Skeletal muscle tissue (tissue), 4 donors: ENCODE data around the gene CCAR1. TPM values are rescaled to one million over a fixed set of nuclear protein-coding genes. Genes with fewer than 3 reads are reported as not detected.
"Not testable (repeated sequence)": the region's sequence is repeated elsewhere in the genome, so short reads cannot be mapped to it uniquely, and the experiment has no call there.

ENCODE experiments used
- H3K27ac ChIP-seq: one replicate; pipeline ENCODE4 v1.7.0; 2013; ENCODE audit warnings: mild to moderate bottlenecking, low read depth, low read length, inconsistent platforms
- H3K27me3 ChIP-seq, 3 donors: one replicate each; pipeline ENCODE4 v1.7.0; 2013; ENCODE audit warnings: low read length in 3 of 3; ENCODE audit not compliant: control insufficient read depth in 3 of 3, insufficient read depth in 3 of 3
- H3K36me3 ChIP-seq, 3 donors: one replicate each; pipeline ENCODE4 v1.7.0; 2013; ENCODE audit warnings: low read length in 3 of 3; ENCODE audit not compliant: control insufficient read depth in 3 of 3, insufficient read depth in 3 of 3
- H3K4me1 ChIP-seq, 3 donors: one replicate each; pipeline ENCODE4 v1.7.0; 2013; ENCODE audit warnings: low read length in 3 of 3, mild to moderate bottlenecking in 3 of 3; ENCODE audit not compliant: control insufficient read depth in 3 of 3, insufficient read depth in 3 of 3
- H3K4me3 ChIP-seq, 3 donors: one replicate each; pipeline ENCODE4 v1.7.0; 2013; ENCODE audit warnings: low read length in 3 of 3
- H3K9ac ChIP-seq, 3 donors: one replicate each; pipeline ENCODE4 v1.7.0; 2013; ENCODE audit warnings: low read length in 3 of 3, mild to moderate bottlenecking in 3 of 3, moderate library complexity in 2 of 3, low read depth in 1 of 3
- H3K9me3 ChIP-seq, 3 donors: one replicate each; pipeline ENCODE4 v1.7.0; 2013; ENCODE audit warnings: low read length in 3 of 3; ENCODE audit not compliant: control insufficient read depth in 3 of 3
- total RNA-seq: library from RNA; depleted of rRNA; stranded (reverse); fragments of >200 nt; gene quantifications from one replicate; pipeline ENCODE4 v1.2.3, GENCODE V29; 2014
- donor health status: Osteomylitis.

CCAR1 gene
- total RNA-seq, 1 donor from 2014 or later, result 17.2 TPM

DNA sequence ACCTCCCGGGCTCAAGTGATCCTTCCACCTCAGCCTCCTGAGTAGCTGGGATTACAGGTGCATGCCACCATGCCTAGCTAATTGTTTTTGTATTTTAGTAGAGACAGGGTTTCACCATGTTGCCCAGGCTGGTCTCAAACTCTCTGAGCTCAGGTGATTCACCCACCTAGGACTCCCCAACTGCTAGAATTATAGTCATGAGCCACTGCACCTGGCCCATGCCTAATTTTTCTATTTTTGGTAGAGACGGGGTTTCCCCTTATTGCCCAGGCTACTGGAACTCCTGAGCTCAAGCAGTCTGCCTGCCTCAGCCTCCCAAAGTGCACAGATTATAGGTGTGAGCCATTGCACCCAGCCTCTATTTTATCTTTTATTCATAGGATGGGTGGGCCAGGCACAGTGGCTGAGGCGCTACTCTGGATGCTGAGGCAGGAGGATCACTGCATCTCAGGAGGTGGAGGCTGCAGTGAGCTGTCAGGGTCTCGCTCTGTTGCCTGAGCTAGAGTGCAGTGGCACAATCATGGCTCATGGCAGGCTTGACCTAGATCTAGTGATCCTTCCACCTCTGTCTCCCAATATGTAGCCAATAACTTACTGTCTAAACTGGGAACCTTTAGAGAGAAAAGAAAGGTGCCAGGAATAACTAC is 75.0 kb downstream of the CCAR1 start:
- Histone ChIP-seq H3K4me3 (no peak overlapping the region), H3K36me3 (peaks cover 5 to 20% (median 11%) of the 10 kb centered on the region in 3 donors)

DNA sequence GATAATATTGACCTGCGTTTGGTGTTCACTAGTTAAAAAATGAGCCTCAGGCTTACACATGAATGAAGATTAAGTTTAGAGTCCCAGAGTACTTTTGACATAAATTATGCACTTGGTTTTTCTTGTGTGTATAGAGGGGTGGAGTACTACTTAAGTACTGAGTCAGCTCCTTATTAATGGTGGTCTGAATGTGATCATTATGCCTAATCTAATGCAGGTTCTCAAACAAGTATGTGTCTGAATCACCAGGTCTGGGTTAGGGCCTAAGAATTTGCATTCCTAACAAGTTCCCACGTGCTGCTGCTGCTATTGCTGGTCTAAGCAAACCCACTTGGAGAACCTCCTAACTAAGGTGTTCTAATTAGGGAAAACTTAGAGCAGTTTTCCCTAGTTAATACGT is 75.6 kb downstream of the CCAR1 start:
- Histone ChIP-seq H3K27me3 (no peaks in the 10 kb centered on the region), H3K9me3 (no peaks in the 10 kb centered on the region), H3K9ac (no peak overlapping the region), H3K4me1 (peaks cover 0 to 2% (median 0%) of the 10 kb centered on the region in 3 donors), H3K27ac (no peak overlapping the region), H3K4me3 (no peak overlapping the region), H3K36me3 (peaks cover 4 to 19% (median 10%) of the 10 kb centered on the region in 3 donors)

More for the DNA sequence above, 75.0 kb downstream of the CCAR1 start:
- H3K9ac ChIP-seq, result no peak overlapping the region
- no peak overlapping the region for H3K27ac ChIP-seq
- H3K9me3 ChIP-seq, result no peaks in the 10 kb centered on the region
- no peaks in the 10 kb centered on the region for H3K27me3 ChIP-seq
- peaks cover 0 to 2% (median 0%) of the 10 kb centered on the region in 3 donors for H3K4me1 ChIP-seq

DNA sequence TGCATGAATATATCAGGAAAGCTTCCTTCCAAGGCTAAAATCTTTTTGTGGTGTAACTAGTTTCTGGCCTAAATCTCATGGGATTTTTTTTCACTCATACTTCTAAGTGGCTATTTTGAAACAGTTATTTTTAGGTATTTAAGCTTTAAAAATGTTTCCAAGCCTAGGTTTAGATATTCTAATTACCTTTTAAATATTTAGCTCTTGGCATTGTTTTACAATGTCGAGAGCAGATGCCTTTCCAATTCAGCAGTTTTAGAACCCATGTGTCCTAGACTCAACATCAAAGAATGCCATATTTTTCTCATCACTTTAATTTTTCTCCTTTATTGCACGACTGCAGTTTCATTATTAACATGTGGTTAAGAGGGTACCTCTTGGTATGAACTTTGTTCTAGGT is 79.2 kb downstream of the CCAR1 start:
- Histone ChIP-seq H3K4me1 (no peaks in the 10 kb centered on the region), H3K36me3 (peaks cover 0 to 3% (median 2%) of the 10 kb centered on the region in 3 donors), H3K27ac (no peak overlapping the region), H3K9me3 (no peaks in the 10 kb centered on the region), H3K27me3 (no peaks in the 10 kb centered on the region), H3K4me3 (no peak overlapping the region), H3K9ac (no peak overlapping the region)

DNA sequence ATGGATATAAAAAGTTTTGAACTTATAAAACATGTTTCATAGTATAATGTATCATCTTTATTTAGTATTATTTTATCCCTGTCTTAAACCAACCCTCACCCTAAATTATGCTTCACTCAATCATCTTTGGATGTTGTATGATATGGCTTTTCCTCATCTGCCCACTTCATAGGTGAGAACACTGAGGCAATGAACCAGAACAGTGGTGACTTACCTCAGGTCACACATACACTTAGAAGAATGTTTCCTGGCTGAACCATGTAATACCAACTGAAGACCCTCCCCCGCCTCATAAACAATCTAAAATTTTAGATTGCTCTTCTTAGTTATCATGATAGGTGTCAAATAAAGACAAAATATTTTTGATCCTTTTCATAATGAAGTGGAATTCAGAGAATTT is 83.7 kb downstream of the CCAR1 start:
- no peak overlapping the region for H3K27ac ChIP-seq
- H3K9ac ChIP-seq, result no peak overlapping the region
- no peak overlapping the region for H3K4me3 ChIP-seq
- H3K27me3 ChIP-seq, result no peaks in the 10 kb centered on the region
- no peaks in the 10 kb centered on the region for H3K36me3 ChIP-seq
- no peaks in the 10 kb centered on the region for H3K9me3 ChIP-seq
- H3K4me1 ChIP-seq, result no peaks in the 10 kb centered on the region

DNA sequence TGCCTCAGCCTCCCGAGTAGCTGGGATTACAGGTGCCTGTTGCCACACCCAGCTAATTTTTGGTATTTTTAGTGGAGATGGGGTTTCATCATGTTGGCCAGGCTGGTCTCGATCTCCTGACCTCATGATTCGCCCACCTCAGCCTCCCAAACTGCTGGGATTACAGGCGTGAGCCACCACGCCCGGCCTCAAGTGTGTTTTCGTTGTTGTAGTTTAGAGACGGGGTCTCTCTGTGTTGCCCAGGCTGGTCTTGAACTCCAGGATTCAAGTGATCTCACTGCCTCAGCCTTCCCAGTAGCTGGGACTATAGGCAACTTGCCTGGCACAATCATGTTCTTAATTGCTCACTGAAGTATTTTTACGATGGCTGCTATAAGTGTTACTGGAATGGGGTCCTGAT is 89.8 kb downstream of the CCAR1 start:
- not testable (repeated sequence) for H3K27me3 ChIP-seq, H3K4me1 ChIP-seq, H3K9me3 ChIP-seq

DNA sequence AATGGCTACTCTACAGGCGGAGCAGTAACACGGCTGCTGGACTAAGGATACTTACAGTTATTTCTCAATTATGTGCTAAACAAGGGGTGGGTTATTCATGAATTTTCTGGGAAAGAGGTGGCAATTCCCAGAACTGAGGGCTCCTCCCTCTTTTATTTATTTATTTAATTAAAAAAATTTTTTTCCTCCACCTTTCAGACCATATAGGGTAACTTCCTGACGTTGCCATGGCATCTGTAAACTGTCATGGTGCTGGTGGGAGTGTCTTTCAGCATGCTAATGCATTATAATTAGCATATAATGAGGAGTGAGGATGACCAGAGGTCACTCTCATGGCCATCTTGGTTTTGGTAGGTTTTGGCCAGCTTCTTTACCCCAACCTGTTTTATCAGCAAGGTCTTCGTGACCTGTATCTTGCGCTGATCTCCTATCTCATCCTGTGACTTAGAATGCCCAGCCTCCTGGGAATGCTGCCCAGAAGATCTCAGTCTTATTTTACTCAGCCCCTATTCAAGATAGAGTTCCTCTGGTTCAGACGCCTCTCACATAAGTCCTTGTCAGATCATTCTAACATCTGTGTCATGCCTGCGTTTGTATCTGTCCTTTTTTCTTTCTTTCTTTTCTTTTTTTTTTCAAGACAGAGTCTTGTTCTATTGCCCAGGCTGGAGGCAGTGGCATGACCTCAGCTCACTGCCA is 90.4 kb downstream of the CCAR1 start:
- Histone ChIP-seq H3K4me3 (no peak overlapping the region), H3K4me1 (peaks cover 0 to 2% (median 0%) of the 10 kb centered on the region in 3 donors), H3K9me3 (no peaks in the 10 kb centered on the region), H3K9ac (no peak overlapping the region), H3K27me3 (no peaks in the 10 kb centered on the region), H3K36me3 (no peaks in the 10 kb centered on the region), H3K27ac (no peak overlapping the region)

More for the DNA sequence above, 89.8 kb downstream of the CCAR1 start:
- not testable (repeated sequence) for H3K27ac ChIP-seq, H3K9ac ChIP-seq, H3K4me3 ChIP-seq, H3K36me3 ChIP-seq

DNA sequence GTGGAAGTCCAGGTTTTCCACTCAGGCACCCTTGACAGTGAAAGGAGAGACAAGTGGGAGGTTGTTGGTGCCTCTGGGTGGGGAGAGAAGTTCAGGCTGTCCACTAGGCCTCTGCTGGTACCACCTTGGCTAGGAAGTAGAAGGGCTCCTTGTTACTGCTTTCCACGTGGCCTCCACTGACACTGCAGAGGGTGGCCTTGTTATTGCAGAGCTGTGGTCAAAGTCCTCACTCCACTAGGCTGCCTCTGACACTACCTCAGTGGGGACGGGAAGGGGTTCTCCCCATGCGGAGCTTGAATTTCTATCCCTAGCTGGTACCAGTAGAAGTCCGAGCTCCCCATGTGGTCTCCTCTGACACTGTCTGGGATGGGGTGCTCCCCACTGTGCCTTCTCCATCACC is 91.4 kb downstream of the CCAR1 start:
- Histone ChIP-seq H3K27ac (no peak overlapping the region), H3K4me3 (no peak overlapping the region), H3K9me3 (no peaks in the 10 kb centered on the region), H3K4me1 (peaks cover 0 to 2% (median 0%) of the 10 kb centered on the region in 3 donors), H3K9ac (no peak overlapping the region), H3K36me3 (no peaks in the 10 kb centered on the region), H3K27me3 (no peaks in the 10 kb centered on the region)

DNA sequence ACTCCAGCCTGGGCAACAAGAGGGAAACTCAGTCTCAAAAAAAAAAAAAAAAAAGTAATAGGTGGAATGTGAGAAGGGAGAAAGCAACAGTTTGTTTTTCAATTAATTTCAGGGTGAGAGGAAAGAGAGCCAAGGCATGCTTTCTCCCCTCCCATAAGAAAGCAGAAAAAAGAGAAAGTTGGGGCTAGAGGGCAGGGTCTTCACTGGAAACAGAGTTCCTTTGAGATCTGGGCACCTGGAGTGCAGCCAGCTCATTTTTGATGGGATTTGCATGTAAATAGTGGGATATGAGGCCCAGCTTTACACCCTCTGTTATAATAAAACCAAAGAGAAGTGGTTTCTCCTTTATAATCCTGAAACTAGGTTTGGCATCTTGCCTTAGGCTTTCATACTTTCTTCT is 92.5 kb downstream of the CCAR1 start:
- H3K4me1 ChIP-seq, result peaks cover 0 to 2% (median 0%) of the 10 kb centered on the region in 3 donors
- H3K4me3 ChIP-seq, result no peak overlapping the region
- no peak overlapping the region for H3K27ac ChIP-seq
- H3K9me3 ChIP-seq, result no peaks in the 10 kb centered on the region
- H3K9ac ChIP-seq, result no peak overlapping the region
- H3K36me3 ChIP-seq, result no peaks in the 10 kb centered on the region
- no peaks in the 10 kb centered on the region for H3K27me3 ChIP-seq

DNA sequence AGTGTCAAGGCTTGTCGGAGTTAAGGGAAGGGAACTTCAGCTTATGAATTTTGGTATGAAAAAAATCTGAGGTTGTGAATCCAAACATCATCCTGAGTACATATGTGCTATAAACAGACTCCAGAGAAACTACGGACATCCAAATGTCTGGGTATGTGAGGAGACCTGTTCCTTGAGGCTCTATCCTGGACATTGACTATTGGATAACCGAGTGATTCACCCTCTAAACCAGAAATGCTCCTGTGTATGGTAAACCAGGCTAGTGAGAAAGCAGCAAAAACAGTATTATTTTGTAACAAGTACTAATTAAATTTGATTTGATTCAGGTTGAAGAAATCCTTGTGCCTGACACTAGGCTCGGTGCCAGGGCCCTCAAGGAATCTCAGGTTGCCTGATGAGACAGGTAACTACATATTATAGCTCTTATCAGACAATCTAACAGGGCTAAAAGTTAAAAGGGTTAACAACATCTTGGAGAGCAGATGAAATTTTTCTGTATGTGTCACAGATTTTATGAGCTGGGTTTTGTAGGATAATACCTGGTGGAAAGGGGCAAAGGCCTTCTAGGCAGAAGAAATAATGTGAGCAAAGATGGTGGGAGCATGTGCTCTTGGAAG is 95.9 kb downstream of the CCAR1 start:
- H3K9ac ChIP-seq, result no peak overlapping the region
- H3K27ac ChIP-seq, result no peak overlapping the region
- H3K4me3 ChIP-seq, result no peak overlapping the region
- H3K36me3 ChIP-seq, result no peaks in the 10 kb centered on the region
- no peaks in the 10 kb centered on the region for H3K9me3 ChIP-seq
- peaks cover 0 to 2% (median 0%) of the 10 kb centered on the region in 3 donors for H3K4me1 ChIP-seq
- H3K27me3 ChIP-seq, result no peaks in the 10 kb centered on the region

DNA sequence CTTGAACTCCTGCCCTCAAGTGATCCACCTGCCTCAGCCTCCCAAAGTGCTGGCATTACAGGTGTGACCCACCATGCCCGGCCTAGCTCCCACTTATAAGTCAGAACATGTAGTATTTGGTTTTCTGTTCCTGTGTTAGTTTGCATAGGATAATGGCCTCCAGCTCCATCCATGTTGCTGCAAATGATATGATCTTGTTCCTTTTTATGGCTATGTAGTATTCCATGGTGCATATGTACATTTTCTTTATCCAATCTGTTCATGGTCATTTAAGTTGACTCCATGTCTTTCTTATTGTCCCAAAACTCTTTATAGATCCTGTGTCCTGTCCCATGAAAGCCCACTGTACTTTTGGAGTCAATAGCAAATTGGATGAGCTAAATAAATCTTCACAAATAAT is 99.3 kb downstream of the CCAR1 start:
- H3K36me3 ChIP-seq, H3K9ac ChIP-seq, H3K27ac ChIP-seq, H3K27me3 ChIP-seq, H3K4me3 ChIP-seq, H3K9me3 ChIP-seq, H3K4me1 ChIP-seq: not testable (repeated sequence)
